ENCODE data around the gene TBC1D10A.

TBC1D10A gene

DNA sequence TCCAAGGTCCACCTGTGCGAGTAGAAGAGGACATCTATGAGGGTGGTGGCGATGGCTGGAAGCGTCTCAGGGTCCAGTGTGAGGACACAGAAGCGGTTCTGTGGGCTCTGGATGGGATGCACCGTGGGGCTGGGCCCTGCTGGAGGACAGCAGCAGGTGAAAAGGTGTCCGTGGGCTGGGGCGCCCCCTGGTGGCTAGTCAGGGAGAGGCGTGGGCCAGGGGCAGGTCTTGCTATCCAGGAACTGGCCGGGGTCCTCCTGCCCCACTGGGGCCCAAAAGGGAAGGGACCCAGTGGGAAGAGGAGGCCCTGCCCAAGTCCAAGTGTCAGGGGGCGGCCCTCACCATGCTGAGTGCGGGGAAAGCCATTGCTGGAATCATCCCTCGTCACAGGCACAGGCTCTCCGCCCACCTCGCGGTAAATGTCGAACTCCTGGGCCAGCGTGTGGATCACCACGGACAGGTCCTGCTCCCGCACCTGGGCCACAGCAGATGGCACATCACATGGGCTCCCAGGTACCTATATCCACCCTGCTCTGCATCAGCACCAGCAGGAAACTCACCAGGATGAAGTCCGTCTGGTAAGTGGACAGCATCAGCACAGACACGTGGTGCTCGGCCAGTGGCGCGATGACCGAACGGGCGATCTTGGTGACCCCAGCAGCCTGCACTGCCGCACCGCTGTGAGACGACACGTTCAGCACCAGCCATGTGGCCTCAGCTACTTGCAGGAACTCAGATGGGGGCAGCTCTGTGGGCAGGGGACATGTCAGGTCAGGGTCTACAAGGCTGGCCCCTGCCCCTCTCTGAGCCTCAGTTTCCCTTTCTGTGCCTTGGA is 39.7 kb downstream of the TBC1D10A start (continued):
- TF ChIP-seq ZNF548 (tag by site-specific recombination; IDR thresholded peaks at IDR 0.05) (no peak), ZNF239 (tag by site-specific recombination; IDR thresholded peaks at IDR 0.05) (no peak), ZNF2 (tag by site-specific recombination; IDR thresholded peaks at IDR 0.05) (peak; percentile 30; the same call in 1 of the 2 replicates), ZNF777 (tag by site-specific recombination; IDR thresholded peaks at IDR 0.05; ENCODE audit: borderline replicate concordance) (no peak), ZNF747 (tag by site-specific recombination; IDR thresholded peaks at IDR 0.05) (no peak), FEZF1 (tag by site-specific recombination; IDR thresholded peaks at IDR 0.05) (no peak), SP7 (tag by site-specific recombination; IDR thresholded peaks at IDR 0.05) (peak; percentile 12; the same call in 1 of the 2 replicates), ZNF529 (tag by site-specific recombination; IDR thresholded peaks at IDR 0.05; ENCODE audit: insufficient replicate concordance) (no peak)
- TF ChIP-seq, protein P1, sequence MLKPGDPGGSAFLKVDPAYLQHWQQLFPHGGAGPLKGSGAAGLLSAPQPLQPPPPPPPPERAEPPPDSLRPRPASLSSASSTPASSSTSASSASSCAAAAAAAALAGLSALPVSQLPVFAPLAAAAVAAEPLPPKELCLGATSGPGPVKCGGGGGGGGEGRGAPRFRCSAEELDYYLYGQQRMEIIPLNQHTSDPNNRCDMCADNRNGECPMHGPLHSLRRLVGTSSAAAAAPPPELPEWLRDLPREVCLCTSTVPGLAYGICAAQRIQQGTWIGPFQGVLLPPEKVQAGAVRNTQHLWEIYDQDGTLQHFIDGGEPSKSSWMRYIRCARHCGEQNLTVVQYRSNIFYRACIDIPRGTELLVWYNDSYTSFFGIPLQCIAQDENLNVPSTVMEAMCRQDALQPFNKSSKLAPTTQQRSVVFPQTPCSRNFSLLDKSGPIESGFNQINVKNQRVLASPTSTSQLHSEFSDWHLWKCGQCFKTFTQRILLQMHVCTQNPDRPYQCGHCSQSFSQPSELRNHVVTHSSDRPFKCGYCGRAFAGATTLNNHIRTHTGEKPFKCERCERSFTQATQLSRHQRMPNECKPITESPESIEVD (tag by site-specific recombination; IDR thresholded peaks at IDR 0.05): no peak

DNA sequence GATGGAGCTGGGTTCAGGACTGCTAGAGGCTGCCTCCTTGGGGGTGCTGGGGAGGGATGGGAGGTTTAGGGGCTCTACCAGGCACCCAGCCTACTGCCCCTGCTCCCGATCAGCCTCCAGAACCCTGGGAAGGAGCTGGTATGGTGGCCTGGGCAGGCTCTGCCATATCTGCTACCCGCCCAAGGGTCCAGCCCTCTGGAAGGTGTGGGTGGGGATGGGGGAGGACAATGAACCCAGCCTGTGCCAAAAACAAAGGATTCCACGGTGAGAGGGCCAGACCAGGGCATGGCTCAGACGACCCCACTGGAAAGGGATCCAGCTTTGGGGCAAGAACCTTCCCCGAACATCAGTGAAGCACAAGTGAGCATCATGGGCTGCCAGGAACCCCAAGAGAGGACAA is 40.4 kb downstream of the TBC1D10A start:
- no peak overlapping the region for H3K4me3 ChIP-seq (ENCODE audit: low read depth, low read length)
- ChIA-PET CTCF (interaction anchor here (0.5 to 4.0 kb wide), 17 partner anchors 8 to 651 kb away, joined by 3 to 54 read pairs (median 5); no protein-coding TSS in a partner anchor), POLR2A (no interaction called here)
- H3K9me3 ChIP-seq (ENCODE audit: control insufficient read depth, insufficient read depth, low read depth, low read length): no peaks in the 10 kb centered on the region
- H3K27ac ChIP-seq (ENCODE audit: extremely low read depth, low read depth, low read length): no peak overlapping the region
- peaks cover 0 to 17% of the 10 kb centered on the region in 2 experiments; a peak in 1 of 3 replicates for H3K36me3 ChIP-seq (ENCODE audit: control insufficient read depth in 2 of 2, insufficient read depth in 1 of 2, low read length in 2 of 2)
- TF ChIP-seq, protein P2, sequence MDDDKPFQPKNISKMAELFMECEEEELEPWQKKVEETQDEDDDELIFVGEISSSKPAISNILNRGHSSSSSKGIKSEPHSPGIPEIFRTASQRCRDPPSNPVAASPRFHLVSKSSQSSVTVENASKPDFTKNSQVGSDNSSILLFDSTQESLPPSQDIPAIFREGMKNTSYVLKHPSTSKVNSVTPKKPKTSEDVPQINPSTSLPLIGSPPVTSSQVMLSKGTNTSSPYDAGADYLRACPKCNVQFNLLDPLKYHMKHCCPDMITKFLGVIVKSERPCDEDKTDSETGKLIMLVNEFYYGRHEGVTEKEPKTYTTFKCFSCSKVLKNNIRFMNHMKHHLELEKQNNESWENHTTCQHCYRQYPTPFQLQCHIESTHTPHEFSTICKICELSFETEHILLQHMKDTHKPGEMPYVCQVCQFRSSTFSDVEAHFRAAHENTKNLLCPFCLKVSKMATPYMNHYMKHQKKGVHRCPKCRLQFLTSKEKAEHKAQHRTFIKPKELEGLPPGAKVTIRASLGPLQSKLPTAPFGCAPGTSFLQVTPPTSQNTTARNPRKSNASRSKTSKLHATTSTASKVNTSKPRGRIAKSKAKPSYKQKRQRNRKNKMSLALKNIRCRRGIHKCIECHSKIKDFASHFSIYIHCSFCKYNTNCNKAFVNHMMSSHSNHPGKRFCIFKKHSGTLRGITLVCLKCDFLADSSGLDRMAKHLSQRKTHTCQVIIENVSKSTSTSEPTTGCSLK (tag by site-specific recombination; IDR thresholded peaks at IDR 0.05): no peak
- TF ChIP-seq WT1 (tag by site-specific recombination; IDR thresholded peaks at IDR 0.05) (no peak), KLF8 (tag by site-specific recombination; IDR thresholded peaks at IDR 0.05) (no peak), ZNF530 (tag by site-specific recombination; IDR thresholded peaks at IDR 0.05; ENCODE audit: low read depth) (no peak), ZNF792 (tag by site-specific recombination; IDR thresholded peaks at IDR 0.05) (no peak), FEZF1 (tag by site-specific recombination; IDR thresholded peaks at IDR 0.05) (no peak), ZNF221 (tag by site-specific recombination; IDR thresholded peaks at IDR 0.05; ENCODE audit: borderline replicate concordance) (no peak)
- TF ChIP-seq, protein P3, sequence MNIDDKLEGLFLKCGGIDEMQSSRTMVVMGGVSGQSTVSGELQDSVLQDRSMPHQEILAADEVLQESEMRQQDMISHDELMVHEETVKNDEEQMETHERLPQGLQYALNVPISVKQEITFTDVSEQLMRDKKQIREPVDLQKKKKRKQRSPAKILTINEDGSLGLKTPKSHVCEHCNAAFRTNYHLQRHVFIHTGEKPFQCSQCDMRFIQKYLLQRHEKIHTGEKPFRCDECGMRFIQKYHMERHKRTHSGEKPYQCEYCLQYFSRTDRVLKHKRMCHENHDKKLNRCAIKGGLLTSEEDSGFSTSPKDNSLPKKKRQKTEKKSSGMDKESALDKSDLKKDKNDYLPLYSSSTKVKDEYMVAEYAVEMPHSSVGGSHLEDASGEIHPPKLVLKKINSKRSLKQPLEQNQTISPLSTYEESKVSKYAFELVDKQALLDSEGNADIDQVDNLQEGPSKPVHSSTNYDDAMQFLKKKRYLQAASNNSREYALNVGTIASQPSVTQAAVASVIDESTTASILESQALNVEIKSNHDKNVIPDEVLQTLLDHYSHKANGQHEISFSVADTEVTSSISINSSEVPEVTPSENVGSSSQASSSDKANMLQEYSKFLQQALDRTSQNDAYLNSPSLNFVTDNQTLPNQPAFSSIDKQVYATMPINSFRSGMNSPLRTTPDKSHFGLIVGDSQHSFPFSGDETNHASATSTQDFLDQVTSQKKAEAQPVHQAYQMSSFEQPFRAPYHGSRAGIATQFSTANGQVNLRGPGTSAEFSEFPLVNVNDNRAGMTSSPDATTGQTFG (tag by site-specific recombination; IDR thresholded peaks at IDR 0.05; ENCODE audit: borderline replicate concordance): no peak
- TF ChIP-seq, protein P4, sequence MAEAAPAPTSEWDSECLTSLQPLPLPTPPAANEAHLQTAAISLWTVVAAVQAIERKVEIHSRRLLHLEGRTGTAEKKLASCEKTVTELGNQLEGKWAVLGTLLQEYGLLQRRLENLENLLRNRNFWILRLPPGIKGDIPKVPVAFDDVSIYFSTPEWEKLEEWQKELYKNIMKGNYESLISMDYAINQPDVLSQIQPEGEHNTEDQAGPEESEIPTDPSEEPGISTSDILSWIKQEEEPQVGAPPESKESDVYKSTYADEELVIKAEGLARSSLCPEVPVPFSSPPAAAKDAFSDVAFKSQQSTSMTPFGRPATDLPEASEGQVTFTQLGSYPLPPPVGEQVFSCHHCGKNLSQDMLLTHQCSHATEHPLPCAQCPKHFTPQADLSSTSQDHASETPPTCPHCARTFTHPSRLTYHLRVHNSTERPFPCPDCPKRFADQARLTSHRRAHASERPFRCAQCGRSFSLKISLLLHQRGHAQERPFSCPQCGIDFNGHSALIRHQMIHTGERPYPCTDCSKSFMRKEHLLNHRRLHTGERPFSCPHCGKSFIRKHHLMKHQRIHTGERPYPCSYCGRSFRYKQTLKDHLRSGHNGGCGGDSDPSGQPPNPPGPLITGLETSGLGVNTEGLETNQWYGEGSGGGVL (tag by site-specific recombination; IDR thresholded peaks at IDR 0.05): no peak
- no peaks in the 10 kb centered on the region; the same call in 1 of the 2 replicates for H3K4me1 ChIP-seq (ENCODE audit: control insufficient read depth, insufficient read depth, low read length)
